G401.6 (cell line): Measurements from ENCODE around the gene NOL11.
"Not testable (repeated sequence)": the region's sequence is repeated elsewhere in the genome, so short reads cannot be mapped to it uniquely, and the experiment has no call there.

ENCODE experiments used
- FAIRE-seq: peaks from 2 replicates; lab custom pipeline; 2012; peaks lifted over from hg19 to GRCh38; lab: Jason Lieb, UNC

Gene NOL11

DNA sequence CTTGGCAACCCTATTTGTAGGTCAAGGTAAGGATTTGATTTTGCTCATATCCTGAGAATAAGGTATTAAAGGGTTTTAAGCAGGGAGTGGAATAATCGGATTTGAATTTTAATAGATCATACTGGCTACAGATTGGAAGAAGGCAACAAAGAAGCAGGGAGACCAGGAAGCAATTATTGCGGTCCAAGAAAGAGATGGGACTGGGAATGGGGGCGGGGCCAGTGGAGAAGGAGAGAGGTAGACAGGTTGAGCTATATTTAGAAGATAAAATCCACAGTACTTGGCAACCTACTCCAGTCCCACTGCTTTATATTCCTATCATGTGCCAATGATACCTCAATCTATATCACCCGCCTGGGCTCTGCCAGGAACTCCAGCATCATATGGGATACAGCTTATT, 5.8 kb upstream of the NOL11 start:
- no peak for FAIRE-seq

DNA sequence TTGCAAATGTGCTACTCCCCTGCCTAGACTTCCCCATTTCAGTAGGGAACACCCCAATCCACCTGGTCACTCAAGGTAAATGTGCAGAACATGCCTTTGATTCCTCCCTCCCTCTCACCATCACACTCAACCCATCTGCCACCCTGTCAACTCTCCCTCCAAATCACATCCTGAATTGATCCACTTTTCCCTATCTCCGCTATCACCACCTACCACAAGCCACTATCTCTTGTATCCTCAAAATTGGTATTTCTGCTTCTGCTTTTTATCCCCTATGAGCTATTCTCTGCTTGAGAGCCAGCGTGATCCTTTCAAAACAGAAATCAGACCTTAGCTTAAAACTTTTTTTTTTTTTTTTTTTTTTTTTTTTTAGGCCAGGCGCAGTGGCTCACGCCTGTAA, 5.4 kb upstream of the NOL11 start:
- no peak for FAIRE-seq

- no peak for FAIRE-seq
These were observed 4.6 kb upstream of the NOL11 start for GRCh38 chr17:67713169-67713568.

DNA sequence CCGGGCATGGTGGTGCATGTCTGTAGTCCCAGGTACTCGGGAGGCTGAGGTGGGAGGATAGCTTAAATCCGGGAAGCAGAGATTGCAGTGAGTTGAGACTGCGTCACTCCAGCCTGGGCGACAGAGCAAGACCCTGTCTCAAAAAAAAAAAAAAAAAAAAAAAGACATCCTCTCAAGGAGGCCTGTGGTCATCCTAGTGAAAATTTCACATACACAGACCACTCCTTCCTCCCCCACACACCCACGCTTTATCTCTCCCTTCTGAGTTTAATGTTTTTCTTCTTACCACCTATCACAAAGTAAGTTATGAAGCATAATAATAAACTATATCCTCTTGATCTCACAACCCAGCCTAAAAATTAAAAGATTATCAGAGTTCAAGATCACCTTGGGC, 1.3 kb upstream of the NOL11 start:
- FAIRE-seq, result no peak

- no peak for FAIRE-seq
These were observed 528 bp upstream of the NOL11 start for GRCh38 chr17:67717192-67717623.

GRCh38 chr17:67718325-67718941, 697 bp downstream of the NOL11 start:
- FAIRE-seq, result no peak

DNA sequence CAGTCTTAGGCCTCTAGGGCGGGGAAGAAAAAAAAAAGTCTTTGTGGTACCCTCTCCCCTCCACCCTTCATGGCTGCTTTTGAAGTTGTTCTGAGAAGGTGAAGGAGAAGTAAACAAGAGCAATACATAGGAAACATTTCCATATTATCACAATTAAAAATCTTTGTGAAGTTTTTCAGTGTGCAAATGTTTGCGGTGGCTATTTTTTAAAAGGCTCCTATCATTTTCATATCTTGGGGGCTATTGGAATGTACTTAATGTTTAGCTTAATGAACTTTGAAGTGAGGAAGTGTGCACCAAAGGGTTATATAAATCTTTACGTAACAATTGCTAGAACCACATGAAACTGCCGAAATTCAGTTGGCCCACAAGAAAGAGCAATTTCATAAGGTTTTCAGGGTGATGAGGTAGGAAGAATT, 7.6 kb downstream of the NOL11 start:
- no peak for FAIRE-seq

DNA sequence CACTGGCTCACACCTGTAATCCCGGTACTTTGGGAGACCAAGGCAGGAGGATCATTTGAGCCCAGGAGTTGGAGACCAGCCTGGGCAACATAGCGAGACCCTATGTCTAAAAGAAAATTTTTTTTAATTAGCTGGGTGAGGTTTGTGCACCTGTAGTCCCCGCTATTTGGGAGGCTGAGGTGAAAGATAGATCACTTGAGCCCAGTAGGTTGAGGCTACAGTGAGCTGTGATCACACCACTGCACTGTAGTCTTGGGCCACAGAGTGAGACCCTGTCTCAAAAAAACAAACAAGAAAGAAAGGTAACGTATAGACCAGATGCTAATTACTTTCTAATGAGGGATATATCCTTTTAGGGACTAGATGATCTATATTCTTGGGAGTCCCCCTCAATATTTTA, 8.1 kb downstream of the NOL11 start:
- FAIRE-seq, result no peak

- not testable (repeated sequence) for FAIRE-seq
These were observed 9.7 kb downstream of the NOL11 start for GRCh38 chr17:67727152-67728039.

DNA sequence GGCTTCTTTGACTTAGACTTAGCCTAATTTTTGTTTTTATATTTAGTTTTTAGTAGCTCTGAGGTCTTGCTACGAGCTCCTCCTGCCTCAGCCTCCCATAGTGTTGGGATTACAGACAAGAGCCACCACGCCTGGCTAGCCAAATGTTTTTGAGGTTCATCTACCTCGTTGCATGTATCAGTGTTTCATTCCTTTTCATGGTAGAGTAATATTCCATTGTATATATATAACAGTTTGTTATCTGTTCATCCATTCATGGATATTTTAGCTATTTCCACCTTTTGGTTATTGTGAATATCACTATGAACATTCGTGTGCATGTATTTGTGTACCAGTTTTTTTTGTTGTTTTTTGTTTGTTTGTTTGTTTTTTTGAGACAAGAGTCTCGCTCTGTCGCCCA, 12.2 kb downstream of the NOL11 start:
- FAIRE-seq, result no peak

DNA sequence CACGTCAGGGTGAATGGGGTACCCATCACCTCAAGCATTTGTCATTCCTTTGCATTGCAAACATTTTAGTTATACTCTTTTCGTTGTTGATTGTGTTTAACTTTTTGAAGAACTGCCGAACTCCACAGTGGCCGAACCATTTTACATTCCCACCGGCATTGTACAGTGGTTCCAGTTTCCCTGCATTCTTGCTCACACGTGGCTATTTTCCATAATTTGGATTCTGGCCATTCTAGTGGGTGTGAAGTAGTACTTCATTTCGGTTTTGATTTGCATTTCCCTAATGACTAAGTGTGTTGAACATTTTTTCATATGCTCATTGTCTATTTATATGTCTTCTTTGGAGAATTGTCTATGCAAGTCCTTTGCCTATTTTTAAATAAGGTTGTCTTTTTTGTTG, 13.0 kb downstream of the NOL11 start:
- FAIRE-seq, result no peak

DNA sequence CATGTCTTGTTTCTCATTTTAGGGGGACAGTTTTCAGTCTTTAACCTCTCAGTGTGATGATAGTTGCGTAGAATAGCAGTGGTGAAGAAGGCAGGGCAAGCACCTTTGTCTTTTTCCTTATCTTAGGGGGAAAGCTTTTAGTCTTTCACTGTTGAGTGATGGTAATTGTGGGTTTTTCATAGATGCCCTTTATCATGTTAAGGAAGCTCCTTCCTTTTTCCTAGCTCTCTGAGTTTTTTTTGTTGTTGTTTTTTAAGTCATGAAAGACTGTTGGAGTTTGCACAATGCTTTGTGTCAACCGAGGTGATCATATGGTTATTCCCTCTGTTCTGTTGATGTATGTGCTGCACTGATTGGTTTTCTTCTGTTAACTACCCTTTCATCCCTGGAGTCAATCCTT, 15.7 kb downstream of the NOL11 start:
- no peak for FAIRE-seq

GRCh38 chr17:67737145-67737544, 19.4 kb downstream of the NOL11 start:
- FAIRE-seq, result no peak

GRCh38 chr17:67742025-67742424, 24.3 kb downstream of the NOL11 start:
- no peak for FAIRE-seq

DNA sequence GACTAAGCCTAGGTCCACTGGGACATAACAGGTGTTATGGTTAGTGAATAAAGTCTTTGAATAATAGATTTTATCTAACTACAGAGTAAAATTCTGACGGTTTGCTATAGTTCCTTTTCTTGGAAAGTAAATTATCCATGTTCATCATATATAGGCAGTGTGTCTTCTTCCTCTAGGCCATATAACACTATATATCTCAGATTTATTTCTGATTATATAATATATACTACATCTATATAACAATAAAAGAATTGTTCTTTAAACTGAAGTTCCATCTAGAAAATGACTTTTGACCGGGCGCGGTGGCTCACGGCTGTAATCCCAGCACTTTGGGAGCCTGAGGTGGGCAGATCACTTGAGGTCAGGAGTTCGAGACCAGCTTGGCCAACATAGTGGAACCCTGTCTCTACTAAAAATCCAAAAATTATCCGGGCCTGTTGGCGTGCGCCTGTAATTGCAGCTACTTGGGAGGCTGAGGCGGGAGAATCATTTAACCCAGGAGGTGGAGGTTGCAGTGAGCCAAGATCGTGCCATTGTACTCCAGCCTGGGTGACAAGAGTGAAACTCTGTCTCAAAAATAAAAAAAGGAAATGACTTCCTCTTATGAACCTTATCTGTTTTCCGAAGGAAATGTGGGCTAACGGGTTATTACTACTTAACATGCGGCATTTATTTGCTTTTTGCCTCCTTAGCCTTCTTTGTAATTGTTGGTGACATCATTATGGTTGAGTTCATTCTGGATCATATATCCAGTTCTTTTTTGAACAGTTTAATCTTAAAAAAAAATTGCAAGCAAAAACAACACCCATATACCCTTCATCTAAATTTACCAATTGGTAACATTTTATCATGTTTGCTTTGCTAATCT, 29.2 kb downstream of the NOL11 start:
- FAIRE-seq, result no peak

DNA sequence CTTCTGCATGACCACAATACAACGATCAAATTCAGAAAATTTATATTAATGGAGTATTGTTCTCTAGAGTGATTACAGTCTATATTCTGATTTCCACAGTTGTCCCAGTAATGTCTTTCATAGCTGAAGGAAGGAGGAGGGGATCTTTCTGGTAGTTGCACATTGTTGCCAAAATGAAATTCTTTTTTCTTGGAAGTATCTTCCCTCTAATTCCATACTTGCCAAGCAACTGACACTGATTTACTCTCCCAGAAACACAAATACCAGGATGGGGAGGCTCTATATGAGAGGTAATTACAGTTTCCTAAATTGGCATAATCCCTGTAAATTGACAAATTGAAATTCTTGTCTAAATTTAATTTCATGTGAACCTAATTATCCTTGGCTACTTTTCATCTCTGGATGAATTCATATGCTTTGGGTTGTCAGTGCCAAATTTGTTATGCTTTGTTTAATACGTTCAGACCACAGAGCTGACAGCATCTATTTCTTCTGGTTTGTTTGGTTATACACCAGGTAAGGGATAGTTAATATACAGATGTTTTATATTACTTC, 30.0 kb downstream of the NOL11 start:
- FAIRE-seq, result no peak

GRCh38 chr17:67750067-67750466, 32.3 kb downstream of the NOL11 start:
- no peak for FAIRE-seq

- FAIRE-seq, result no peak
These were observed 33.7 kb downstream of the NOL11 start for GRCh38 chr17:67751101-67752074.

GRCh38 chr17:67752160-67752559, 34.4 kb downstream of the NOL11 start:
- FAIRE-seq, result not testable (repeated sequence)

DNA sequence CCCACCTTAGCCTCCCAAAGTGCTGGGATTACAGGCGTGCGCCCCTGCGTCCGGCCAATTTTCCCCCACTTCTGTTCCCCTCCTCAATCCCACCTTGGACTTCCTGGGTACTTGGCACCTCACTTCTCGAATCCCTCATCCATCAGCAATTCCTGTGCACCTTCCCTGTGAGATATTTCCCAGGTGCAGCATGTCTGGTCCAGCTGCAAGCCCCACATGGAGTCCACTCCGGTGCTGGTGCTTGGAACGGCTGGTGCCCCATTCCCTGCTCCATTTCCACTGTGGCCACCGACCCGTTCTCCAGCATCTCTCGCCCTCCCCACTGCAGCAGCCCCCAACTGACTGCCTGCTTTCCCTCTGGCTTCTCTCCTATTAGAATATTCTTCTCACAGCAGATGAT, 35.3 kb downstream of the NOL11 start:
- FAIRE-seq, result no peak

- no peak for FAIRE-seq
These were observed 36.3 kb downstream of the NOL11 start for GRCh38 chr17:67754001-67754400.
